CD14-positive monocyte (primary cell): Measurements from ENCODE around the gene PPFIBP2. TPM values are rescaled to one million over a fixed set of nuclear protein-coding genes. Genes with fewer than 3 reads are reported as not detected.

Experiments used
- DNase-seq, 3 donors: peaks; one replicate each; pipeline ENCODE4 v3.0.0-alpha.2; 2011 to 2022
- H2AFZ ChIP-seq: 2 replicates; pipeline ENCODE4 v1.6.0; 2012; ENCODE audit warnings: mild to moderate bottlenecking, low read depth, low read length, inconsistent platforms; ENCODE audit not compliant: insufficient read depth, poor library complexity, severe bottlenecking
- H3K27ac ChIP-seq, 2 donors: 1 replicate in 1 of 2; 2 replicates in 1 of 2; pipeline ENCODE4 v1.5.1; 2012 to 2013; ENCODE audit warnings: low read length in 2 of 2, control low read depth in 1 of 2, inconsistent platforms in 1 of 2, low read depth in 1 of 2, mild to moderate bottlenecking in 1 of 2
- H3K27me3 ChIP-seq, 2 donors: one replicate each; pipeline versions ENCODE4 v1.6.0 to v1.6.1; 2011 to 2013; ENCODE audit warnings: low read length in 2 of 2; ENCODE audit not compliant: control insufficient read depth in 2 of 2, insufficient read depth in 2 of 2
- H3K36me3 ChIP-seq, 2 donors: replicated peaks in 1 of 2; 1 replicate in 1 of 2; 2 replicates in 1 of 2; pipeline versions ENCODE4 v1.5.1 to v1.6.1; 2012 to 2013; ENCODE audit warnings: low read length in 2 of 2, control low read depth in 1 of 2, inconsistent platforms in 1 of 2, mild to moderate bottlenecking in 1 of 2; ENCODE audit not compliant: insufficient read depth in 2 of 2, control insufficient read depth in 1 of 2
- H3K4me1 ChIP-seq, 2 donors: 1 replicate in 1 of 2; 2 replicates in 1 of 2; pipeline versions ENCODE4 v1.5.1 to v1.6.1; 2012 to 2013; ENCODE audit warnings: low read length in 2 of 2, control low read depth in 1 of 2, inconsistent platforms in 1 of 2, mild to moderate bottlenecking in 1 of 2, moderate library complexity in 1 of 2; ENCODE audit not compliant: insufficient read depth in 2 of 2, control insufficient read depth in 1 of 2
- H3K4me2 ChIP-seq: replicated peaks from 2 replicates; pipeline ENCODE3; 2012; ENCODE audit warnings: low read length, moderate library complexity, mild to moderate bottlenecking; ENCODE audit not compliant: poor library complexity, severe bottlenecking; ENCODE audit errors: extremely low read depth
- H3K4me3 ChIP-seq, 3 experiments: fragments of 200-600 bp in 1 of 3; sonication (generic) in 1 of 3; replicated peaks in 1 of 3; 1 replicate in 2 of 3; 2 replicates in 1 of 3; pipeline ENCODE4 v1.5.1; 2011 to 2013; ENCODE audit warnings: low read length in 3 of 3, mild to moderate bottlenecking in 3 of 3, control low read depth in 2 of 3, low read depth in 2 of 3, inconsistent platforms in 1 of 3, moderate library complexity in 1 of 3
- H3K79me2 ChIP-seq: 2 replicates; pipeline ENCODE4 v1.6.0; 2012; ENCODE audit warnings: mild to moderate bottlenecking, control low read depth, inconsistent platforms, low read length, moderate library complexity; ENCODE audit not compliant: insufficient read depth
- H3K9ac ChIP-seq: 2 replicates; pipeline ENCODE4 v1.6.0; 2017; ENCODE audit warnings: low read length, mild to moderate bottlenecking; ENCODE audit not compliant: insufficient read depth, poor library complexity, severe bottlenecking
- H3K9me3 ChIP-seq, 2 donors: replicated peaks in 1 of 2; 1 replicate in 1 of 2; 2 replicates in 1 of 2; pipeline versions ENCODE4 v1.5.1 to v1.6.1; 2012 to 2013; ENCODE audit warnings: low read length in 2 of 2, control low read depth in 1 of 2; ENCODE audit not compliant: control insufficient read depth in 1 of 2, insufficient read depth in 1 of 2
- H4K20me1 ChIP-seq: 2 replicates; pipeline ENCODE4 v1.6.0; 2012; ENCODE audit warnings: mild to moderate bottlenecking, low read length, control low read depth, moderate library complexity; ENCODE audit not compliant: insufficient read depth
- H3K27ac Mint-ChIP-seq, 7 donors: one replicate each; pipeline ENCODE4 v1.8.0; 2020; ENCODE audit warnings: mild to moderate bottlenecking in 7 of 7, mixed read lengths in 7 of 7, moderate library complexity in 6 of 7, inconsistent platforms in 2 of 7
- H3K27me3 Mint-ChIP-seq, 3 donors: one replicate each; pipeline ENCODE4 v1.8.0; 2021 to 2022; ENCODE audit warnings: low read depth in 3 of 3, mild to moderate bottlenecking in 3 of 3, mixed read lengths in 3 of 3, moderate library complexity in 3 of 3, inconsistent platforms in 1 of 3
- H3K36me3 Mint-ChIP-seq, 2 donors: one replicate each; pipeline ENCODE4 v1.8.0; 2020; ENCODE audit warnings: mixed read lengths in 2 of 2, inconsistent platforms in 1 of 2, mild to moderate bottlenecking in 1 of 2
- H3K4me1 Mint-ChIP-seq: one replicate; pipeline ENCODE4 v1.8.0; 2020; ENCODE audit warnings: mild to moderate bottlenecking, mixed read lengths
- H3K4me3 Mint-ChIP-seq, 2 donors: one replicate each; pipeline ENCODE4 v1.8.0; 2020; ENCODE audit warnings: mild to moderate bottlenecking in 2 of 2, mixed read lengths in 2 of 2, moderate library complexity in 1 of 2
- H3K9me3 Mint-ChIP-seq, 7 donors: one replicate each; pipeline ENCODE4 v1.8.0; 2020 to 2022; ENCODE audit warnings: mixed read lengths in 7 of 7, mild to moderate bottlenecking in 6 of 7, moderate library complexity in 6 of 7, inconsistent platforms in 2 of 7
- WGBS: methylation state at CpG from one replicate; pipeline ENCODE4 v1.1.5; 2013; ENCODE audit warnings: missing lambda C conversion rate; ENCODE audit not compliant: insufficient coverage; 5-methylcytosine and 5-hydroxymethylcytosine counted together
- intact Hi-C, 2 donors: fragments of 100-400 bp; cut with micrococcal nuclease; formaldehyde crosslinking; loops; one replicate each; pipeline versions ENCODE4 v1.15.0 to v1.15.1; 2023
- polyA plus RNA-seq, 3 donors: library from polyadenylated mRNA; depleted of rRNA in 1 of 3; unstranded in 2 of 3; stranded (reverse) in 1 of 3; fragments of 300-500 nt in 2 of 3; fragments of >200 nt in 1 of 3; fragmentation: Illumina TruSeq in 2 of 3; gene quantifications; 1 replicate in 2 of 3; 2 replicates in 1 of 3; pipeline ENCODE4 v1.2.3, GENCODE V29; 2012 to 2021
- TF ChIP-seq, protein P1 (sequence below): fragments of 200-600 bp; IDR thresholded peaks from one replicate; pipeline ENCODE4 v1.8.0; 2022; ENCODE audit warnings: antibody characterized with exemption, mild to moderate bottlenecking

The PPFIBP2 gene
- polyA plus RNA-seq, 3 donors, result 5.9 to 41.6 (median 8.6) TPM

DNA sequence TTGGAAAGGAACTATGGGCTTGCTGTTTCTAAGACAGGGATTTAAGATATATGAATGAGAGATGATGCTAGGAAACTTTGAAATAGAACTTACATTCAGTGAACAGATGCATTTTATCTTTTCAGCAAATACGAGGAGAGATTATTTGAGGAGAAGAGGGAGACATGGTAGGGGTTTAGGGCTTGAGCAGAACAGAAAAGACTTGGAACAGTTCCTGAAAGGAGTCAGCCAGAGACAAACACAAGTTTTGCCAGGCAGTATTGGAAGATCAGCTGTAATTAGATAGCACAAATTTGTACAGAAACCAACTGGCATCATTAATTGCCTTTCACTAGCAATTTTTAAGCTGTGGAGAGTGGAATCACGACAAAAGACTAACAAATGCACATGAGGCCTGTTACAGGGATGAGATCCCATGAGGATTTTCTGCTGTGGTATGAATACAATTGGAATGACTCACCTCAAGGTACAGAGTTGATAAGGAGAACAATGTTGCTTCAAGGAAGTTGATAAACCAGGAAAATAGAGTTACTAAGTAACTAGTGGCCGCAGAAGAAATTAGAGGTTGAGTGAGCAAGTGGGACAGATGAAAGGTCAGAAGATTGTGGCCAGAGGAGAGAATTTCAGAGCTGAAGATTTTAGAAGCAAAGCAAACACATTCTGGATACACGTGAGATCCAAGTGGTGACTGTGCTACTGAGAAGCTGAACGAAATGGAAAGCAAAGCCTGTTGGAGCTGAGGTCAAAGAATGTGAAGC is 91.6 kb downstream of the PPFIBP2 start:
- H3K27ac Mint-ChIP-seq, result no peak overlapping the region
- Histone ChIP-seq H3K9ac (no peak overlapping the region), H3K27ac (no peak overlapping the region), H2AFZ (no peak overlapping the region), H3K27me3 (no peaks in the 10 kb centered on the region), H4K20me1 (peaks cover 17% of the 10 kb centered on the region), H3K4me3 (no peak overlapping the region), H3K4me2 (no peak overlapping the region), H3K36me3 (peaks cover 20 to 88% of the 10 kb centered on the region in 2 donors), H3K4me1 (peaks cover 6 to 12% of the 10 kb centered on the region in 2 donors), H3K9me3 (no peaks in the 10 kb centered on the region), H3K79me2 (no peaks in the 10 kb centered on the region)
- TF ChIP-seq, protein P1, sequence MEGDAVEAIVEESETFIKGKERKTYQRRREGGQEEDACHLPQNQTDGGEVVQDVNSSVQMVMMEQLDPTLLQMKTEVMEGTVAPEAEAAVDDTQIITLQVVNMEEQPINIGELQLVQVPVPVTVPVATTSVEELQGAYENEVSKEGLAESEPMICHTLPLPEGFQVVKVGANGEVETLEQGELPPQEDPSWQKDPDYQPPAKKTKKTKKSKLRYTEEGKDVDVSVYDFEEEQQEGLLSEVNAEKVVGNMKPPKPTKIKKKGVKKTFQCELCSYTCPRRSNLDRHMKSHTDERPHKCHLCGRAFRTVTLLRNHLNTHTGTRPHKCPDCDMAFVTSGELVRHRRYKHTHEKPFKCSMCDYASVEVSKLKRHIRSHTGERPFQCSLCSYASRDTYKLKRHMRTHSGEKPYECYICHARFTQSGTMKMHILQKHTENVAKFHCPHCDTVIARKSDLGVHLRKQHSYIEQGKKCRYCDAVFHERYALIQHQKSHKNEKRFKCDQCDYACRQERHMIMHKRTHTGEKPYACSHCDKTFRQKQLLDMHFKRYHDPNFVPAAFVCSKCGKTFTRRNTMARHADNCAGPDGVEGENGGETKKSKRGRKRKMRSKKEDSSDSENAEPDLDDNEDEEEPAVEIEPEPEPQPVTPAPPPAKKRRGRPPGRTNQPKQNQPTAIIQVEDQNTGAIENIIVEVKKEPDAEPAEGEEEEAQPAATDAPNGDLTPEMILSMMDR, result no peak
- peaks cover 0 to 1% (median 0%) of the 10 kb centered on the region in 3 donors for H3K27me3 Mint-ChIP-seq
- H3K36me3 Mint-ChIP-seq, result peaks cover 28 to 44% of the 10 kb centered on the region in 2 donors
- H3K4me1 Mint-ChIP-seq, result peaks cover 9% of the 10 kb centered on the region
- no peak for DNase-seq
- no peak overlapping the region for H3K4me3 Mint-ChIP-seq
- H3K9me3 Mint-ChIP-seq, result peaks cover 0 to 2% (median 0%) of the 10 kb centered on the region in 7 donors
- WGBS, result 93% methylated on average over 4 of the region's 5 CpGs
- intact Hi-C loops, result no loop called here

DNA sequence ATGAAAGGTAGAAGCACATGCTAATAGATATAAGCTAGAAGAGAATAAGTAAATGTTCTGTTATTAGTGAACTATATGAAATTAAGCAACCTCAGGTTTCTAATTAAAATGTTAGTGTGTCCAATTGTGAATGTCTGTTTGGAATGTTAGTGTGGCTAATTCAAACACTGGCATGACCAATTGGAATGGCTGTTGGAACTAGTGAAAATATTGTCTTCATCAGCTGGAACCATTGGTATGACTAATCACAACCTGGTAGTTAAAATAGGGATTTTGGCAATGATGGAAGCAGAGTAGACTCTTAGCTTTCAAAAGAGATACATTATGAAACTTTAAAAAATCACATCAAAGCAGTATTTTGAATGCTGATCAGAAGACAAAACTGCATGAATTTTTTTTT is 92.7 kb downstream of the PPFIBP2 start:
- Mint-ChIP-seq H3K27me3 (peaks cover 0 to 1% (median 0%) of the 10 kb centered on the region in 3 donors), H3K4me1 (no peaks in the 10 kb centered on the region), H3K4me3 (no peak overlapping the region), H3K36me3 (peaks cover 35 to 48% of the 10 kb centered on the region in 2 donors), H3K9me3 (peaks cover 0 to 2% (median 0%) of the 10 kb centered on the region in 7 donors), H3K27ac (no peak overlapping the region)
- Histone ChIP-seq H3K4me1 (peaks cover 0 to under 1% of the 10 kb centered on the region in 2 donors), H3K36me3 (peaks cover 28 to 90% of the 10 kb centered on the region in 2 donors), H3K9ac (no peak overlapping the region), H3K4me2 (no peak overlapping the region), H4K20me1 (peaks cover 17% of the 10 kb centered on the region), H3K27ac (no peak overlapping the region), H3K9me3 (no peaks in the 10 kb centered on the region), H2AFZ (no peak overlapping the region), H3K79me2 (no peaks in the 10 kb centered on the region), H3K4me3 (no peak overlapping the region), H3K27me3 (no peaks in the 10 kb centered on the region)
- no peak for DNase-seq
- intact Hi-C loops, result no loop called here
- TF ChIP-seq, protein P1, result no peak
